Prostate gland (tissue), 2 donors: ENCODE data around the gene SLC13A3. TPM values are rescaled to one million over a fixed set of nuclear protein-coding genes. Genes with fewer than 3 reads are reported as not detected.

ENCODE experiments used
- DNase-seq: peaks from one replicate; pipeline ENCODE4 v3.0.0-alpha.2; 2019; ENCODE audit warnings: low spot score
- H3K27ac ChIP-seq, 2 donors: fragments of 200-600 bp; sonication (generic); 2 replicates each; pipeline ENCODE4 v1.5.1; 2017 to 2019
- H3K27me3 ChIP-seq: fragments of 200-600 bp; sonication (generic); replicated peaks from 2 replicates; pipeline ENCODE4 v1.5.1; 2019; ENCODE audit not compliant: insufficient read depth
- H3K36me3 ChIP-seq, 2 donors: fragments of 200-600 bp; sonication (generic); 1 replicate in 1 of 2; 2 replicates in 1 of 2; pipeline versions ENCODE4 v1.5.1 to v1.8.1; 2017 to 2019
- H3K4me1 ChIP-seq: fragments of 200-600 bp; sonication (generic); replicated peaks from 2 replicates; pipeline ENCODE4 v1.5.1; 2019
- H3K4me3 ChIP-seq, 2 donors: fragments of 200-600 bp; sonication (generic); 2 replicates each; pipeline ENCODE4 v1.5.1; 2017 to 2019
- H3K9me3 ChIP-seq: fragments of 200-600 bp; sonication (generic); 2 replicates; pipeline ENCODE4 v1.5.1; 2017
- CTCF ChIP-seq, 4 experiments: fragments of 200-600 bp in 2 of 4; fragments of 450-650 bp in 2 of 4; sonication (generic) in 2 of 4; IDR thresholded peaks; 1 replicate in 3 of 4; 2 replicates in 1 of 4; pipeline ENCODE4 v1.5.1; 2016 to 2019; ENCODE audit warnings: antibody characterized with exemption in 4 of 4, mild to moderate bottlenecking in 2 of 4, moderate library complexity in 2 of 4
- POLR2A ChIP-seq: fragments of 450-650 bp; IDR thresholded peaks from one replicate; pipeline ENCODE4 v1.6.1; 2016; ENCODE audit warnings: antibody characterized with exemption, mild to moderate bottlenecking
- POLR2AphosphoS5 ChIP-seq: sonication (generic); formaldehyde crosslinking; IDR thresholded peaks from one replicate; pipeline ENCODE4 v1.6.1; 2017; ENCODE audit warnings: antibody characterized with exemption
- WGBS: methylation state at CpG from one replicate; pipeline ENCODE4 v1.1.5; 2018; 5-methylcytosine and 5-hydroxymethylcytosine counted together
- intact Hi-C: fragments of 100-400 bp; cut with DNase I; formaldehyde crosslinking; loops from one replicate; pipeline ENCODE4 v1.14.2; 2022
- total RNA-seq, 2 donors: library from RNA; depleted of rRNA; stranded (reverse); fragments of >200 nt; gene quantifications; one replicate each; pipeline ENCODE4 v1.1.0, GENCODE V29; 2016

SLC13A3 gene
- total RNA-seq, 2 donors from 2014 or later: 10.5 to 16.9 TPM

DNA sequence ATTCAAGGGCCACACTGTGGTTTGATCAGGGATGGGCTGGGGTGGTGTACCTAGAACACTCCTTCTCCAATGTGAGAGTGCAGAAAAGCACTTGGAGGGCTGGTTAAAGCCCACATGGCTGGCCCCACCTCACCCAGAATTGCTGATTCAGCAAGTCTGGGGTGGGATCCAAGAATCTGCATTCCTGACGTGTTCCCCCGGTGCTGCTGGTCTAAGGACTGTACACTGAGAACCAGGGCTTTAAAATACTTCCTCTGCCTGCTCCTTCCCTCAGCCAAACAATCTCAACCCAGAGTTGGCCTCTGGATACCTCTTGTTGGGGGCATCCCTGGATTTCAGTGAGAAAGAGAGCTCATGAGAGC is 87.4 kb downstream of the SLC13A3 start:
- no peaks in the 10 kb centered on the region for H3K36me3 ChIP-seq
- H3K4me3 ChIP-seq: no peak overlapping the region
- no peaks in the 10 kb centered on the region for H3K4me1 ChIP-seq
- H3K9me3 ChIP-seq: no peaks in the 10 kb centered on the region
- no peak overlapping the region for H3K27ac ChIP-seq
- 72% methylated on average over 2 of the region's 2 CpGs for WGBS
- TF ChIP-seq POLR2AphosphoS5 (no peak), POLR2A (no peak), CTCF (IDR thresholded peaks at IDR 0.05) (no peak)
- H3K27me3 ChIP-seq: no peaks in the 10 kb centered on the region
- DNase-seq: no peak
- intact Hi-C loops: loop anchor here (5.0 kb wide), 1 partner anchor 118 kb away; no protein-coding TSS in a partner anchor

GRCh38 chr20:46563170-46563859 is 87.9 kb downstream of the SLC13A3 start:
- no peaks in the 10 kb centered on the region for H3K36me3 ChIP-seq
- no peak overlapping the region for H3K27ac ChIP-seq
- no peaks in the 10 kb centered on the region for H3K4me1 ChIP-seq
- TF ChIP-seq CTCF (IDR thresholded peaks at IDR 0.05) (no peak), POLR2AphosphoS5 (no peak), POLR2A (no peak)
- intact Hi-C loops: loop anchor here (5.0 kb wide), 1 partner anchor 119 kb away; no protein-coding TSS in a partner anchor
- no peak for DNase-seq
- no peaks in the 10 kb centered on the region for H3K27me3 ChIP-seq
- H3K4me3 ChIP-seq: no peak overlapping the region
- H3K9me3 ChIP-seq: no peaks in the 10 kb centered on the region
- 89% methylated on average over 16 of the region's 16 CpGs for WGBS

- 11% methylated on average over 19 of the region's 19 CpGs for WGBS
- intact Hi-C loops: loop anchor here (5.0 kb wide), 1 partner anchor 120 kb away; no protein-coding TSS in a partner anchor
- H3K4me3 ChIP-seq: no peak overlapping the region
- peak; percentile 65 for DNase-seq
- H3K27me3 ChIP-seq: no peaks in the 10 kb centered on the region
- no peaks in the 10 kb centered on the region for H3K36me3 ChIP-seq
- no peaks in the 10 kb centered on the region for H3K4me1 ChIP-seq
- peak; percentile 64 to 86 (median 83) for TF ChIP-seq CTCF (IDR thresholded peaks at IDR 0.05)
- no peak for TF ChIP-seq POLR2A
- TF ChIP-seq POLR2AphosphoS5: peak; percentile 58
- peak overlapping the region; percentile 4 to 9 for H3K27ac ChIP-seq
- H3K9me3 ChIP-seq: no peaks in the 10 kb centered on the region
These were observed 88.7 kb downstream of the SLC13A3 start for GRCh38 chr20:46562373-46563169.

GRCh38 chr20:46562009-46562372 is 89.3 kb downstream of the SLC13A3 start:
- no peaks in the 10 kb centered on the region for H3K36me3 ChIP-seq
- no peaks in the 10 kb centered on the region for H3K27me3 ChIP-seq
- intact Hi-C loops: loop anchor here (5.0 kb wide), 1 partner anchor 120 kb away; no protein-coding TSS in a partner anchor
- H3K4me3 ChIP-seq: no peak overlapping the region
- TF ChIP-seq POLR2A (no peak), POLR2AphosphoS5 (no peak), CTCF (IDR thresholded peaks at IDR 0.05) (no peak)
- no peak for DNase-seq
- WGBS: 43% methylated on average over 5 of the region's 5 CpGs
- no peaks in the 10 kb centered on the region for H3K4me1 ChIP-seq
- H3K27ac ChIP-seq: peak overlapping the region in 1 of 2 donors; percentile 9
- H3K9me3 ChIP-seq: no peaks in the 10 kb centered on the region
